ENCODE data around the gene MAT2A.
A peak's percentile ranks its signal among the peaks of the same experiment; 100 is the strongest.

MAT2A gene

GRCh38 chr2:85585781-85586105 is 46.8 kb downstream of the MAT2A start:
- peaks cover 18% of the 10 kb centered on the region for H3K4me1 ChIP-seq (ENCODE audit: insufficient read depth, poor library complexity, severe bottlenecking)
- no peaks in the 10 kb centered on the region for H3K27me3 ChIP-seq (ENCODE audit: insufficient read depth, poor library complexity, severe bottlenecking)
- TF ChIP-seq, protein P1, sequence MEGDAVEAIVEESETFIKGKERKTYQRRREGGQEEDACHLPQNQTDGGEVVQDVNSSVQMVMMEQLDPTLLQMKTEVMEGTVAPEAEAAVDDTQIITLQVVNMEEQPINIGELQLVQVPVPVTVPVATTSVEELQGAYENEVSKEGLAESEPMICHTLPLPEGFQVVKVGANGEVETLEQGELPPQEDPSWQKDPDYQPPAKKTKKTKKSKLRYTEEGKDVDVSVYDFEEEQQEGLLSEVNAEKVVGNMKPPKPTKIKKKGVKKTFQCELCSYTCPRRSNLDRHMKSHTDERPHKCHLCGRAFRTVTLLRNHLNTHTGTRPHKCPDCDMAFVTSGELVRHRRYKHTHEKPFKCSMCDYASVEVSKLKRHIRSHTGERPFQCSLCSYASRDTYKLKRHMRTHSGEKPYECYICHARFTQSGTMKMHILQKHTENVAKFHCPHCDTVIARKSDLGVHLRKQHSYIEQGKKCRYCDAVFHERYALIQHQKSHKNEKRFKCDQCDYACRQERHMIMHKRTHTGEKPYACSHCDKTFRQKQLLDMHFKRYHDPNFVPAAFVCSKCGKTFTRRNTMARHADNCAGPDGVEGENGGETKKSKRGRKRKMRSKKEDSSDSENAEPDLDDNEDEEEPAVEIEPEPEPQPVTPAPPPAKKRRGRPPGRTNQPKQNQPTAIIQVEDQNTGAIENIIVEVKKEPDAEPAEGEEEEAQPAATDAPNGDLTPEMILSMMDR (IDR thresholded peaks at IDR 0.05; ENCODE audit: poor library complexity, severe bottlenecking), result no peak
- no peaks in the 10 kb centered on the region for H3K9me3 ChIP-seq (ENCODE audit: severe bottlenecking)
- peak overlapping the region; percentile 69 for H3K27ac ChIP-seq (ENCODE audit: poor library complexity, severe bottlenecking)
- H3K4me3 ChIP-seq (ENCODE audit: severe bottlenecking), result no peak overlapping the region
- no peak for DNase-seq (ENCODE audit: low spot score)
- no peak for ATAC-seq (ENCODE audit: low read depth)
- peaks cover 3% of the 10 kb centered on the region; the same call in 1 of the 2 replicates for H3K36me3 ChIP-seq (ENCODE audit: low read depth)

GRCh38 chr2:85588236-85588635 is 49.3 kb downstream of the MAT2A start:
- H3K27ac ChIP-seq (ENCODE audit: poor library complexity, severe bottlenecking), result no peak overlapping the region
- no peaks in the 10 kb centered on the region for H3K9me3 ChIP-seq (ENCODE audit: severe bottlenecking)
- no peaks in the 10 kb centered on the region for H3K36me3 ChIP-seq (ENCODE audit: low read depth)
- H3K27me3 ChIP-seq (ENCODE audit: insufficient read depth, poor library complexity, severe bottlenecking), result no peaks in the 10 kb centered on the region
- ATAC-seq (ENCODE audit: low read depth), result no peak
- no peak for DNase-seq (ENCODE audit: low spot score)
- TF ChIP-seq, protein P1 (IDR thresholded peaks at IDR 0.05; ENCODE audit: poor library complexity, severe bottlenecking), result no peak
- H3K4me1 ChIP-seq (ENCODE audit: insufficient read depth, poor library complexity, severe bottlenecking), result peaks cover 19% of the 10 kb centered on the region
- no peak overlapping the region for H3K4me3 ChIP-seq (ENCODE audit: severe bottlenecking)

GRCh38 chr2:85588645-85589044 is 49.7 kb downstream of the MAT2A start:
- ATAC-seq (ENCODE audit: low read depth) (no peak), DNase-seq (ENCODE audit: low spot score) (no peak)
- TF ChIP-seq, protein P1 (IDR thresholded peaks at IDR 0.05; ENCODE audit: poor library complexity, severe bottlenecking), result no peak
- no peak overlapping the region for H3K27ac ChIP-seq (ENCODE audit: poor library complexity, severe bottlenecking)
- no peaks in the 10 kb centered on the region for H3K9me3 ChIP-seq (ENCODE audit: severe bottlenecking)
- H3K4me1 ChIP-seq (ENCODE audit: insufficient read depth, poor library complexity, severe bottlenecking), result peaks cover 19% of the 10 kb centered on the region
- no peaks in the 10 kb centered on the region for H3K27me3 ChIP-seq (ENCODE audit: insufficient read depth, poor library complexity, severe bottlenecking)
- H3K36me3 ChIP-seq (ENCODE audit: low read depth), result no peaks in the 10 kb centered on the region
- H3K4me3 ChIP-seq (ENCODE audit: severe bottlenecking), result no peak overlapping the region

DNA sequence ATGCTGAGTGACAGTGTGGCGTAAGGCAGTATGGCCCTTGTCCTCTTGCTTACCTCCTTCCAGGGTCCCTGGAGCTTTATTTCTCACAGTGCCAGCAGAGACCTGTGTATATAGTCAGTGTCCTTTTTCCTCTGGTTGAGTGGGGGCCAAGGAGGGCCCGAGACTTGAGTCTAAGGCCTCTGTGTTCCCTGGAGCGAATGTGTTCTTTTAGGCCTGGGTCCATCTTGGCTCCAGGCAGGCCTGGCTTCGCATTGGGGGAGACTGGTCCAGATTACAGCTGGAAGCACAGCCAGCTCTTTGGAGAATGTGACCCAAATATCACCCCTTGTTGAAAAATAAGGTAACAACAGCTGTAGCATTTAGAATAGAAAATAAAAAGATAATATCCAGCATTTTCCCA is 50.2 kb downstream of the MAT2A start:
- ATAC-seq (ENCODE audit: low read depth), result no peak
- Histone ChIP-seq H3K27me3 (ENCODE audit: insufficient read depth, poor library complexity, severe bottlenecking) (no peaks in the 10 kb centered on the region), H3K36me3 (ENCODE audit: low read depth) (no peaks in the 10 kb centered on the region), H3K4me1 (ENCODE audit: insufficient read depth, poor library complexity, severe bottlenecking) (peaks cover 19% of the 10 kb centered on the region), H3K27ac (ENCODE audit: poor library complexity, severe bottlenecking) (no peak overlapping the region), H3K4me3 (ENCODE audit: severe bottlenecking) (no peak overlapping the region), H3K9me3 (ENCODE audit: severe bottlenecking) (no peaks in the 10 kb centered on the region)
- TF ChIP-seq, protein P1 (IDR thresholded peaks at IDR 0.05; ENCODE audit: poor library complexity, severe bottlenecking), result no peak
- DNase-seq (ENCODE audit: low spot score), result no peak

- no peak for DNase-seq (ENCODE audit: low spot score)
- Histone ChIP-seq H3K9me3 (ENCODE audit: severe bottlenecking) (no peaks in the 10 kb centered on the region), H3K27ac (ENCODE audit: poor library complexity, severe bottlenecking) (no peak overlapping the region), H3K4me3 (ENCODE audit: severe bottlenecking) (no peak overlapping the region), H3K36me3 (ENCODE audit: low read depth) (no peaks in the 10 kb centered on the region), H3K27me3 (ENCODE audit: insufficient read depth, poor library complexity, severe bottlenecking) (no peaks in the 10 kb centered on the region), H3K4me1 (ENCODE audit: insufficient read depth, poor library complexity, severe bottlenecking) (peaks cover 13% of the 10 kb centered on the region)
- ATAC-seq (ENCODE audit: low read depth), result no peak
- TF ChIP-seq, protein P1 (IDR thresholded peaks at IDR 0.05; ENCODE audit: poor library complexity, severe bottlenecking), result no peak
Measured at GRCh38 chr2:85589982-85590791, 51.2 kb downstream of the MAT2A start.
